WTC11 (cell line): ENCODE data around the gene GOLGA8K. TPM values are rescaled to one million over a fixed set of nuclear protein-coding genes. Genes with fewer than 3 reads are reported as not detected.
A peak's percentile ranks its signal among the peaks of the same experiment; 100 is the strongest.
"Not testable (repeated sequence)": the region's sequence is repeated elsewhere in the genome, so short reads cannot be mapped to it uniquely, and the experiment has no call there.

Source experiments
- ATAC-seq: fragments of 200-7000 bp; cut with Tn5 transposase; 2 replicates; pipeline ENCODE4 v1.10.0; 2021; ENCODE audit warnings: mild to moderate bottlenecking, moderate library complexity
- Bru-seq: library from RNA; stranded (reverse); fragments of 400-500 nt; gene quantifications from one replicate; lab custom pipeline; 2021; lab: Mats Ljungman, UMichigan
- CTCF ChIA-PET: fragments of 300-600 bp; sonication (Branson Sonifier 250); formaldehyde crosslinking; loops from one replicate; lab custom pipeline; 2021; ENCODE audit warnings: antibody characterized with exemption; lab: Charles Lee
- POLR2A ChIA-PET: fragments of 350-600 bp; sonication (Branson Sonifier 250); formaldehyde crosslinking; loops from one replicate; lab custom pipeline; 2021; ENCODE audit warnings: antibody characterized with exemption; lab: Charles Lee
- DNase-seq: peaks from one replicate; pipeline ENCODE4 v3.0.0; 2021; ENCODE audit warnings: low spot score
- H3K27ac Mint-ChIP-seq: 2 replicates; pipeline ENCODE4 v1.8.0; 2021; ENCODE audit warnings: mixed read lengths
- H3K27me3 Mint-ChIP-seq: 2 replicates; pipeline ENCODE4 v1.8.0; 2021; ENCODE audit warnings: low read depth, mild to moderate bottlenecking, moderate library complexity, mixed read lengths
- H3K36me3 Mint-ChIP-seq: 2 replicates; pipeline ENCODE4 v1.8.0; 2021; ENCODE audit warnings: mixed read lengths
- H3K4me1 Mint-ChIP-seq: 2 replicates; pipeline ENCODE4 v1.8.0; 2022; ENCODE audit warnings: mixed read lengths
- H3K4me3 Mint-ChIP-seq: 2 replicates; pipeline ENCODE4 v1.8.0; 2021; ENCODE audit warnings: mild to moderate bottlenecking, moderate library complexity, mixed read lengths
- H3K9me3 Mint-ChIP-seq: 2 replicates; pipeline ENCODE4 v1.8.0; 2021; ENCODE audit warnings: mixed read lengths
- CTCF ChIP-seq: fragments of 200-600 bp; IDR thresholded peaks from 2 replicates; pipeline ENCODE4 v1.8.0; 2022; ENCODE audit warnings: antibody characterized with exemption
- long read RNA-seq, 3 experiments: library from RNA in 1 of 3; library from capped mRNA in 1 of 3; library from polyadenylated mRNA in 1 of 3; unstranded in 2 of 3; stranded (forward) in 1 of 3; transcript quantifications; one replicate each; pipeline ENCODE4 v2.0.0, GENCODE V29; 2021
- total RNA-seq: library from RNA; stranded (reverse); gene quantifications from 3 replicates; pipeline ENCODE4 v1.2.3, GENCODE V29; 2021

The GOLGA8K gene
- total RNA-seq, result 1.1 to 1.5 TPM (median 1.2 TPM) in 3 replicates
- percentile 24 among the genes with signal in this experiment for Bru-seq, nascent RNA
- long read RNA-seq, experiment 1, result 0 reads
- long read RNA-seq, experiment 2, result 0 reads
- long read RNA-seq, experiment 3, result 0 reads

GRCh38 chr15:32403192-32403591, at the start of gene GOLGA8K:
GOLGA8K (minus strand) TSS chr15:32403292; CDS start chr15:32403194, 98 bp downstream.
- CTCF ChIA-PET, DNase-seq, H3K4me1 Mint-ChIP-seq, H3K36me3 Mint-ChIP-seq, H3K4me3 Mint-ChIP-seq, H3K27ac Mint-ChIP-seq, POLR2A ChIA-PET, ATAC-seq, H3K27me3 Mint-ChIP-seq, H3K9me3 Mint-ChIP-seq: not testable (repeated sequence)

- POLR2A ChIA-PET, CTCF ChIA-PET, H3K36me3 Mint-ChIP-seq, H3K4me1 Mint-ChIP-seq, DNase-seq, H3K9me3 Mint-ChIP-seq, H3K27ac Mint-ChIP-seq, H3K4me3 Mint-ChIP-seq, H3K27me3 Mint-ChIP-seq: not testable (repeated sequence)
- peak; percentile 80 for ATAC-seq
- 0 out of 2 replicates have a peak, but pooled peaks have one; percentile 22 for TF ChIP-seq CTCF
Observed at GRCh38 chr15:32440445-32440977, 37.4 kb upstream of the GOLGA8K start.

GRCh38 chr15:32434102-32434963, 31.2 kb upstream of the GOLGA8K start:
- DNase-seq, H3K27ac Mint-ChIP-seq, CTCF ChIA-PET, POLR2A ChIA-PET, H3K4me3 Mint-ChIP-seq, H3K36me3 Mint-ChIP-seq, H3K27me3 Mint-ChIP-seq, H3K9me3 Mint-ChIP-seq, H3K4me1 Mint-ChIP-seq: not testable (repeated sequence)
- ATAC-seq, result peak; percentile 87

GRCh38 chr15:32427635-32428034, 24.5 kb upstream of the GOLGA8K start:
- H3K27ac Mint-ChIP-seq, H3K4me3 Mint-ChIP-seq, H3K36me3 Mint-ChIP-seq, DNase-seq, H3K27me3 Mint-ChIP-seq, POLR2A ChIA-PET, H3K4me1 Mint-ChIP-seq, CTCF ChIA-PET, H3K9me3 Mint-ChIP-seq, ATAC-seq: not testable (repeated sequence)

GRCh38 chr15:32426511-32426910, 23.4 kb upstream of the GOLGA8K start:
- POLR2A ChIA-PET, H3K27ac Mint-ChIP-seq, DNase-seq, H3K36me3 Mint-ChIP-seq, H3K27me3 Mint-ChIP-seq, H3K4me3 Mint-ChIP-seq, CTCF ChIA-PET, ATAC-seq, H3K4me1 Mint-ChIP-seq, H3K9me3 Mint-ChIP-seq: not testable (repeated sequence)

- POLR2A ChIA-PET, DNase-seq, H3K9me3 Mint-ChIP-seq, H3K4me3 Mint-ChIP-seq, H3K27ac Mint-ChIP-seq, CTCF ChIA-PET, H3K36me3 Mint-ChIP-seq, H3K27me3 Mint-ChIP-seq, H3K4me1 Mint-ChIP-seq, ATAC-seq: not testable (repeated sequence)
Observed at GRCh38 chr15:32407903-32408302, 4.8 kb upstream of the GOLGA8K start.

GRCh38 chr15:32396522-32396921, 6.6 kb downstream of the GOLGA8K start:
- H3K27ac Mint-ChIP-seq, H3K4me3 Mint-ChIP-seq, CTCF ChIA-PET, H3K9me3 Mint-ChIP-seq, POLR2A ChIA-PET, H3K27me3 Mint-ChIP-seq, H3K36me3 Mint-ChIP-seq, ATAC-seq, DNase-seq, H3K4me1 Mint-ChIP-seq: not testable (repeated sequence)

- H3K4me3 Mint-ChIP-seq, CTCF ChIA-PET: not testable (repeated sequence)
Observed at GRCh38 chr15:32394745-32395144, 8.3 kb downstream of the GOLGA8K start.

GRCh38 chr15:32388050-32388648, 14.9 kb downstream of the GOLGA8K start:
- ATAC-seq, result peak; percentile 41; the same call in 1 of the 2 replicates
- POLR2A ChIA-PET, H3K27me3 Mint-ChIP-seq, DNase-seq, CTCF ChIA-PET, H3K27ac Mint-ChIP-seq, H3K9me3 Mint-ChIP-seq, H3K4me1 Mint-ChIP-seq, H3K36me3 Mint-ChIP-seq, H3K4me3 Mint-ChIP-seq: not testable (repeated sequence)

More at GRCh38 chr15:32394745-32395144, 8.3 kb downstream of the GOLGA8K start:
- H3K36me3 Mint-ChIP-seq, ATAC-seq, H3K4me1 Mint-ChIP-seq, H3K27me3 Mint-ChIP-seq, H3K27ac Mint-ChIP-seq, H3K9me3 Mint-ChIP-seq, POLR2A ChIA-PET: not testable (repeated sequence)
- peak; percentile 12 for DNase-seq

- ATAC-seq, H3K27me3 Mint-ChIP-seq: not testable (repeated sequence)
Observed at GRCh38 chr15:32385823-32386495, 17.1 kb downstream of the GOLGA8K start.

GRCh38 chr15:32374185-32374584, 28.9 kb downstream of the GOLGA8K start:
- H3K27ac Mint-ChIP-seq, H3K27me3 Mint-ChIP-seq, DNase-seq, H3K4me1 Mint-ChIP-seq, ATAC-seq, H3K4me3 Mint-ChIP-seq, CTCF ChIA-PET, H3K9me3 Mint-ChIP-seq, H3K36me3 Mint-ChIP-seq, POLR2A ChIA-PET: not testable (repeated sequence)

More at GRCh38 chr15:32385823-32386495, 17.1 kb downstream of the GOLGA8K start:
- DNase-seq, H3K27ac Mint-ChIP-seq, CTCF ChIA-PET, H3K4me1 Mint-ChIP-seq, POLR2A ChIA-PET, H3K4me3 Mint-ChIP-seq, H3K36me3 Mint-ChIP-seq, H3K9me3 Mint-ChIP-seq: not testable (repeated sequence)
